Measurements from ENCODE around the gene PSMA7.
A peak's percentile ranks its signal among the peaks of the same experiment; 100 is the strongest.

The PSMA7 gene

GRCh38 chr20:62171245-62171644, 28.1 kb upstream of the PSMA7 start:
- no peak for DNase-seq (ENCODE audit: low read depth)

DNA sequence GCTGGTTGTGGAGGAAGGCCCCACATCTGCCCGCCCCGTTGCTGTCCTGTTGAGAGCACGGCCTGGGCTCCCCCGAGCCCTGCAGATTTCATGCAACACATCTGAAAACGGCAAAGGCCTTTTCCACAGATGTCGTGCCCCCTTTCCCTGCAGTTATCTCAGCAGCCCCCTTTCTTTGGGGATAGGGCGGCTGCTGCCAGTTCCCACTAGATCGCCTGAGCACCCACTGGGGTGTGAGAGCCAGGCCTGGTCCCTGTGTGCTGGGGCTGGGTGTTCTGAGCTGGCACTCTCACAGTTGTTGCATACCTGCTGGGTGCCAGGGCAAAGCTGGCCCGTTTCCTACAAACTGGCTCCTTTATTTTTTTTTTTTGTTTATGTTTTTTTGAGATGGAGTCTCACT, 27.3 kb upstream of the PSMA7 start:
- no peak for DNase-seq (ENCODE audit: low read depth)

DNA sequence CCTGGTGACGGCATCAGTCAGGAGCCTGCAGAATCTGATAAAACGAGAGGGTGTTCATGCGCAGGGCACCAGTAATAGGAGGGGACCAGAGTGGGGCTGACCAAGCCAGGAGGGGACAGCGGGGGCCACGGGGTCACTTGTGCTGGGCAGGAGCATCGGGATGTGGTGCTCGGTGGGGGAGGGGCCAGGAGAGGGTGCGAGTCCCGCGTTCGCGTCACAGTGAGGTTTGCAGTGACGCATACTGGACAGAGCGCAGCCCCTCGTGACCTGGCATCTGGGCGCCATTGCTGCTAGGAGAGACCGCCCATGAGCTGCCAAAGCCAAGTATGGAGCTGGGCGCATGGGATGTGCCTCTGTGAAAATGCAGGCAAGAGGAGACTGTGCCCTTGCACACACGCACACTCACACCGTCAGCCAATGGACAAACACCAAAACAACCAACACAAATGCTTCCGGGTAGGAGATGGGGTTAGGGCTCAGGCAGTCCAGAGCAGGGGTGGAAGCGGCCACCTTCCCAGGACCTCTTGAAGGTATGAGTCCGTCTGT, 25.8 kb upstream of the PSMA7 start:
- no peak for DNase-seq (ENCODE audit: low read depth)

GRCh38 chr20:62168061-62168460, 24.9 kb upstream of the PSMA7 start:
- no peak for DNase-seq (ENCODE audit: low read depth)

- no peak for DNase-seq (ENCODE audit: low read depth)
Observed at GRCh38 chr20:62167474-62167873, 24.3 kb upstream of the PSMA7 start.

DNA sequence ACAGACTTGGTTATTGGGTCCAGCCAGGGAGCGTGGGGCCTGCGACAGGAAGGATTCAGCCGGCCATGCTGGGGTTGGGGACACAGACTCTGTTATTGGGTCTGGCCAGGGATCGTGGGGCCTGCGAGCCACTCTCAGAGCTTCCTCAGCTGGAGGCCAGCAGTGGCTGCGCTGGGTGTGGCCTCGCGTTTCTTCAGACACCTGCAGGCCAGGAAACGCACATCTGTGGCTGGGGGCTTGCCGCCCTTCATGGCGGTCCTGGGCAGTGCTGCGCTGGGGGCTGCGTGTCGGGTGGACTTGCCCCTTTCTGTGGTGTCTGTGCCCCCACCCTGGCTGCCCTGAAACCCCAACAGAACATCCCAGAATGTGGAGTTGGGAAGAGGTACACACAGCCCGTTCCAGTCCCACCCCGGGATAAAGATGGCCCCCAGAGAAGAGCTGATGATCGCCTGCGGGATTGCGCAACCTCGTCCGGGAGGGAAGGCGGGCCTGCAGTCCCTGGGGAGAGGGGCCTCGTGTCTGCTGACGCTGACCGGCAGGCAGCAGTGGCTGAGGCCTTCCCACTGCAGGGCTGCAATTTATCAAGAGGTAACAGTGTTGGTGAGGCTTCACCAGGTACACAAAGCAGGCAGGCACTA, 22.7 kb upstream of the PSMA7 start:
- DNase-seq (ENCODE audit: low read depth): no peak

GRCh38 chr20:62164879-62165761, 21.9 kb upstream of the PSMA7 start:
- no peak for DNase-seq (ENCODE audit: low read depth)

DNA sequence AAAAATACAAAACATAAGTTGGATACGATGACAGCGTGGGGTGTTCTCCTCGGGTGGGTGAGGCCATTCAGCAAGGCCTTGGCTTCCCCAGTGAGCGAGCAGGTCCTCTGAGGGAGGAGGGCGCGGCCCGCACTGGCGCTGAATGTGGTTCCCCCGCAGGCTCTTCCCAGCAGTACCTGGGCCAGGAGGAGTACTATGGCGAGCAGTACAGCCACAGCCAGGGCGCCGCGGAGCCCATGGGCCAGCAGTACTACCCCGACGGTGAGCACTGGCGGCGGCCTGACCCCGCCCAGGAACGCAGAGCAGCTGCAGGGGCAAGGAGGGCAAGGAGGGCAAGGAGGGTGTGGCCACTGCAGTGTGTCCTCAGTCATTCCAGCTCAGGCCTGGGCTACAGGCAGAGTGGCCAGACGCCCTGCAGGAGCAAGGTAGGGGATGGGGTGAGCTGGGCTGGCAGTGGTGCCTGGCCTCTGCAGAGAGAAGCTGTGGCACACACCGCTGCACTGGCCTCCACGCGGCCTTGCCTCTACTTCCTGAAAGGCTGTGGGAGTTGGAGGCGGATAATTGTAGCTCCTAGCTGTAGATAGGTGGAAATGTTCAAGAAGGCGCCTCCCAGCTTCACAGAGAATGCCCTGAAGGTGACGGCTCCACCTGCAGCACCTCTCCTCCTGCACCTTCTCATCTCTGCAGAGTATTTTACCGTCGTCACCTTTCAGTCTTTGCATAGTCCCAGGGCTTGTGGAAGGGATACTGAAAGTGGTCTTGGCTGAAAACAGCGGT, 21.0 kb upstream of the PSMA7 start:
- DNase-seq (ENCODE audit: low read depth): no peak

DNA sequence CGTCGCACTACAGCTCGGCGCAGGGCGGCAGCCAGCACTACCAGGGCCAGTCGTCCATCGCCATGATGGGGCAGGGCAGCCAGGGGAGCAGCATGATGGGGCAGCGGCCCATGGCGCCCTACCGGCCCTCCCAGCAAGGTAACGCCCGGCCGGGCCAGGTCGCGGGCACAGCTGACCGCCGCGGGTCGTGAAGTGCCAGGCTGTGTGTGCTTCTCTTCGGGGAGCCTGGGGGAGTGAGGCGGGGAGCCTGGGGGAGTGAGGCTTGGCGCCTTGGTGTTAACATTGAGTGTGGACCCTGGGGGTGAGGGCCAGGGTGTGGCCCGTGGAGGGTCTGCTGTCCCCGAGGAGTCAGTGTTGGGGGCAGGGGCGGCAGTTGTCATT, 20.3 kb upstream of the PSMA7 start:
- no peak for DNase-seq (ENCODE audit: low read depth)

GRCh38 chr20:62162765-62163484, 19.7 kb upstream of the PSMA7 start:
- no peak for DNase-seq (ENCODE audit: low read depth)

DNA sequence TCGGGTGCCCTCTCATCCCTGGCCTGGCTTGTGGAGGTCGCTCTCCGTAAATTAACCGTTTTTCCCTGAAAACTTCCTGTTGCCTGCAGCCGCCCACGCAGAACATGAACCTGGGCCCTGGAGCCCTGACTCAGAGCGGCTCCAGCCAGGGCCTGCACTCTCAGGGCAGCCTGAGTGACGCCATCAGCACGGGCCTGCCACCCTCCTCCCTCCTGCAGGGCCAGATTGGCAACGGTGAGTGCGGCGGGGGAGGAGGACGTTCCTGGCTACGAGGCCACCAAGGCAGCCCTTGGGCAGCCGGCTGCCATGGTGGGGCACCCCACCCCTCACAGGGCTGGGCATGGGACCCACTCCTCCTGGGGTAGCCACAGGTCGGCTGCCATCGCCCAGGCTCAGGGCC, 18.2 kb upstream of the PSMA7 start:
- DNase-seq (ENCODE audit: low read depth): no peak

- DNase-seq (ENCODE audit: low read depth): no peak
Observed at GRCh38 chr20:62160876-62161275, 17.7 kb upstream of the PSMA7 start.

GRCh38 chr20:62160253-62160652, 17.1 kb upstream of the PSMA7 start:
- no peak for DNase-seq (ENCODE audit: low read depth)

DNA sequence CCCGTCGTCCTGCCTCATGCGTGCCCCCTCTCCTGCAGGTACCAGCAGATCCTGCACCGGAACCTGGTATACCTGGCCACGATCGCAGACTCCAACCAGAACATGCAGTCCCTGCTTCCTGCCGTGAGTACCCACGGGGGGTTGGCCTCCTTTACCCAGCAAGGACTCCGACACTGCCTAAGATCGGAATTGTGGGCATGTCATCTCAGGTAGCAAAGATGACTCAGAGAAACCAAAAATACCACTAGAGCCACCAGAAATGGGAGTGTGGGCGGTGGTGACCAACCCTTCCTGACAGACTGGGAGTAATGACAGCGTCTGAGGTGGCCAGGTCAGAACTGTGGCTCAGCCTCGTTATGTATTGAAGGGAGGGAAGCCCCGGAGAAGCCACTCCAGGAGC, 16.6 kb upstream of the PSMA7 start:
- peak; percentile 57 for DNase-seq (ENCODE audit: low read depth)

DNA sequence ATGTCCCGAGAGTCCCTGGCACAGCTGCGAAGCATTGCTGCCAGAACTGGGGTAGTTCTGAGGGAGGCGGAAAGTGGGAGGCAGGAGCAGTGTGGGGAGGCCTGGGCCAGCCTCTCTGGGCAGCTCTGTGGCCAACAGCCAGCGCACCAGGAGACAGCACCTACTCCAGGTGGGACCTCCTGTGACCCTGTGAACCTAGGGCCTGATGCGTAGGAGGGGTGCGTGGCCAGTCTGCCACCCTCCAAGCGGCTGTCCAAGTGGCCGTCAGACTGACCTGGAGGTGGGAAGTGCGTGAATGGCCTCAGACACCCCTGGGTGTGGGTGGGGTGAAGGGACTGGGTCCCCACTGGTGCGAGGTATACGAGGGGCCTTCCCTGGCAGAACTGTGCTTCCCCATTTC, 15.9 kb upstream of the PSMA7 start:
- DNase-seq (ENCODE audit: low read depth): no peak

DNA sequence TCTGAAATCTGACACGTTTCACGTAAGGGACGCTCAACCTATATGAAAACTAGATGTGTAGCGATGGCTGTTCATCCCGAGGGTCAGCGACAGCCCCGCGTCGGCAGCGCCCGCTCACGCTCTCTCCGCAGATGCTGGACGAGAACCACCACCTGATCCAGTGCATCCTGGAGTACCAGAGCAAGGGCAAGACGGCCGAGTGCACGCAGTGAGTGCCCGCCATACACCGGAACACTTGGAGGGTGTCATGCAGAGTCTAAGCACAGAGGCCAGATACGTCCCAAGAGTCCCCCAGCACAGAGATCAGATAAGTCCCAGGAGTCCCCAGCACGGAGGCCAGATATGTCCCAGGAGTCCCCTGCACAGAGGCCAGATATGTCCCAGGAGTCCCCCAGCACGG, 15.3 kb upstream of the PSMA7 start:
- no peak for DNase-seq (ENCODE audit: low read depth)

DNA sequence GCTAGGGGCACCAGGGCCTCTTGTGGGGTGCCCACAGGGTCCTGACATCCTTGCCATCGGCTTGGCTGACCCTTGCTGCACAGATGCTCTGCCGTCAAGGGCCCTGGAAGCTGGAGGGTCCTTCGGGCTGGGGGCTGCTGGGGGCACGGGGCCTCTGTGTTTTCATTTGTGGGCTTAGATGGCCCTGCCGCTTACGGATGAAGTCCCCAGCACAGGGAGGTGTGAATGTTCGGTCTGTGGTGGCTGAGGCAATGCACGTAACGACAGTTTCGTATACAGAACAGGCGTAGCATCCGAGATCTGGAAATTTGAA, 14.8 kb upstream of the PSMA7 start:
- no peak for DNase-seq (ENCODE audit: low read depth)

DNA sequence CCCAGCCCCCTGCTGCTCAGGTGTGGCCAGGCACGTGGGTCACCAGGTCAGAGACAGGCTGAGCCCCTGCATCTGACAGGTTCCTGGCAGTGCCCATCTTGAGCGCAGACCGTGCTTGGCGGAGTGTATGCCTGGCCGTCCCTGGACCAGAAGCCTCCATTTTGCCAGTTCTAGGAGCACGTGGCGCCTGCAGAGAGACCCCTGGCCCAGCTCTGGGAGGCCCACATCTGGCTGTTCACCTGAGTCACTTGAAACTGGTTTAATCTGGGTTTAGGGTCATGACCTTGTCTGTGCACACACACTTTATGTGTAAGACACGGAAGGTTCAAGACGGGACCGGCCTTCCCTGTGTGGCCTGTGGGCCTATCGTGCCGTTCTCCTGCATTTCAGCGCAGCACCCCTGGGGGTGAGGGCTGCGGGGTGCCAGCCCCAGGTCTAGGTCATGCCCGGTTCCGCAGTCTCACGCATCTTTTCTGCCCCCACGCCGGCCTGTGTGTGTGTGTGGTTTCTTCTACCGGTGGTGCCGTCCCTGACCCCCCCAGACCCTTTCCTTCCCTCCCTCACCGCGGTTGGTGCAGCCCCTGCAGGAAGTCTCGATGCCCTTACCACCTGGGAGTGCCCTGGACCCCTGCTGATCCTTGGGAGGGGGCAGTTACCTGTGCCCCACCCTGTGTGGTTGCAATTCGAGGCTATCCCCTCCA, 14.3 kb upstream of the PSMA7 start:
- DNase-seq (ENCODE audit: low read depth): no peak

- peak; percentile 55 for DNase-seq (ENCODE audit: low read depth)
Observed at GRCh38 chr20:62156592-62157386, 13.6 kb upstream of the PSMA7 start.

DNA sequence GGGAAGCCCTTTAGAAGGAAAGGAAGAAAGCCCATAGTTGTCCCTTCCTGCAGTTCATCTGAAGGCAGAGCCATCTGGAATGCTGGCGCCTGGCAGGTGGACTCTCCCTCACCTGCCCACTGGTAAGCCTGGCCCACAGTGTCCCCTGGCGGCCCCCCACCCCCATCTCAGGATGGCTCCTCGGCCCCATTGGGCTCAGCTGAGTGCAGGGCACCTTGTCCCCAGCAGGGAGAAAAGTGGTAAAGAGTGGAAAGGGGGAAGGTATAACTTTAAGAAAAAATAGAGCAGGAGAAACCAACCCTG, 13.0 kb upstream of the PSMA7 start:
- DNase-seq (ENCODE audit: low read depth): no peak

All from activated T-cell treated with anti-CD3 and anti-CD28 coated beads for 24 hours (primary cell).